SK-N-MC (cell line): ENCODE measurements around the gene FEM1A.

Source experiments
- EZH2 ChIP-seq: fragments of 200-600 bp; sonication (generic); IDR thresholded peaks from one replicate; pipeline ENCODE4 v1.6.1; 2017; ENCODE audit warnings: antibody characterized with exemption
- FOXP2 ChIP-seq: optimal IDR thresholded peaks from 2 replicates; pipeline ENCODE3; 2011; ENCODE audit warnings: mild to moderate bottlenecking, moderate library complexity; ENCODE audit not compliant: insufficient read depth; ENCODE audit errors: extremely low read length, control extremely low read depth
- POLR2AphosphoS5 ChIP-seq: IDR thresholded peaks from 2 replicates; pipeline ENCODE4 v1.6.1; 2012; ENCODE audit warnings: mild to moderate bottlenecking, low read depth, low read length, borderline replicate concordance

- no peak for TF ChIP-seq POLR2AphosphoS5
- no peak for TF ChIP-seq EZH2
- TF ChIP-seq FOXP2 = no peak
Measured at GRCh38 chr19:4742723-4743646, 48.5 kb upstream of the FEM1A start.
